Spleen (tissue), 7 donors: ENCODE measurements around the gene RPL18.

ENCODE experiments used
- CTCF ChIP-seq, 11 experiments: fragments of 200-600 bp in 7 of 11; fragments of 450-650 bp in 4 of 11; sonication (generic) in 4 of 11; IDR thresholded peaks in 8 of 11; conservative IDR thresholded peaks in 3 of 11; 1 replicate in 7 of 11; 2 replicates in 4 of 11; pipeline versions ENCODE4 v1.4.0 to v1.8.0; 2016 to 2021; ENCODE audit warnings: antibody characterized with exemption in 11 of 11, inconsistent platforms in 4 of 11, mild to moderate bottlenecking in 1 of 11
- POLR2A ChIP-seq, 3 donors: fragments of 450-650 bp; IDR thresholded peaks; one replicate each; pipeline ENCODE4 v1.5.1; 2017; ENCODE audit warnings: antibody characterized with exemption in 3 of 3, mild to moderate bottlenecking in 1 of 3
- POLR2AphosphoS5 ChIP-seq, 3 donors: sonication (generic); formaldehyde crosslinking; IDR thresholded peaks; one replicate each; pipeline ENCODE4 v1.5.1; 2017; ENCODE audit warnings: antibody characterized with exemption in 3 of 3
- donor health status: DM: no; HTN: no; CAD: no; lungs with moderate emphysema.
- donor health status: DM: no; HTN: no; CAD: no.
- donor health status: DM: no; HTN: no; CAD: no.

GRCh38 chr19:48613024-48613851 is 5.7 kb downstream of the RPL18 start:
- no peak for TF ChIP-seq CTCF (IDR thresholded peaks at IDR 0.05 in 8 of 11, conservative IDR thresholded peaks at IDR 0.05 in 3 of 11)
- TF ChIP-seq POLR2A (IDR thresholded peaks at IDR 0.05), result no peak
- TF ChIP-seq POLR2AphosphoS5 (IDR thresholded peaks at IDR 0.05), result peak in 2 of 3 donors; percentile 8 to 27
